HepG2 (cell line): ENCODE measurements around the gene TBX3. TPM values are rescaled to one million over a fixed set of nuclear protein-coding genes. Genes with fewer than 3 reads are reported as not detected.

Source experiments
- ARID4A ChIP-seq: sonication (generic); formaldehyde crosslinking; IDR thresholded peaks from 2 replicates; pipeline ENCODE4 v1.5.0; 2020; ENCODE audit warnings: mild to moderate bottlenecking, missing genetic modification reagents, borderline replicate concordance
- ERF ChIP-seq: IDR thresholded peaks from 2 replicates; pipeline ENCODE4 v1.6.1; 2018; ENCODE audit warnings: missing biosample characterization, missing genetic modification reagents
- SNRNP70 ChIP-seq: fragments of 200-400 bp; formaldehyde crosslinking; IDR thresholded peaks from 2 replicates; pipeline ENCODE4 v1.6.1; 2017; ENCODE audit warnings: mild to moderate bottlenecking, low read depth, low read length, moderate library complexity
- SP4 ChIP-seq: sonication (generic); formaldehyde crosslinking; IDR thresholded peaks from 2 replicates; pipeline ENCODE4 v1.8.1; 2023; ENCODE audit warnings: mild to moderate bottlenecking, missing genetic modification reagents
- SRF ChIP-seq: IDR thresholded peaks from 2 replicates; pipeline ENCODE4 v1.6.1; 2011; ENCODE audit warnings: mild to moderate bottlenecking, low read depth, low read length, moderate library complexity
- ZBTB33 ChIP-seq: sonication (generic); formaldehyde crosslinking; IDR thresholded peaks from 2 replicates; pipeline ENCODE4 v1.4.0; 2020; ENCODE audit warnings: missing genetic modification reagents
- ZKSCAN8 ChIP-seq: IDR thresholded peaks from 2 replicates; pipeline ENCODE4 v1.6.1; 2016; ENCODE audit warnings: borderline replicate concordance, missing genetic modification reagents, missing compliant biosample characterization
- ZNF224 ChIP-seq: sonication (generic); formaldehyde crosslinking; IDR thresholded peaks from 2 replicates; pipeline ENCODE4 v1.5.0; 2020; ENCODE audit warnings: mild to moderate bottlenecking, missing genetic modification reagents
- ZNF383 ChIP-seq: sonication (generic); formaldehyde crosslinking; IDR thresholded peaks from 2 replicates; pipeline ENCODE4 v1.4.0; 2020; ENCODE audit warnings: missing genetic modification reagents, mild to moderate bottlenecking, borderline replicate concordance
- ZNF556 ChIP-seq: sonication (generic); formaldehyde crosslinking; IDR thresholded peaks from 2 replicates; pipeline ENCODE4 v1.4.0; 2020; ENCODE audit warnings: mild to moderate bottlenecking, missing genetic modification reagents, borderline replicate concordance
- ZNF660 ChIP-seq: sonication (generic); formaldehyde crosslinking; IDR thresholded peaks from 2 replicates; pipeline ENCODE4 v1.5.1; 2020; ENCODE audit warnings: mild to moderate bottlenecking, low read depth, missing genetic modification reagents, borderline replicate concordance
- ZNF709 ChIP-seq: sonication (generic); formaldehyde crosslinking; IDR thresholded peaks from 2 replicates; pipeline ENCODE4 v1.5.0; 2020; ENCODE audit warnings: mild to moderate bottlenecking, missing genetic modification reagents
- ZNF75D ChIP-seq: sonication (generic); formaldehyde crosslinking; IDR thresholded peaks from 2 replicates; pipeline ENCODE4 v1.8.1; 2023; ENCODE audit warnings: missing genetic modification reagents, mild to moderate bottlenecking, borderline replicate concordance
- polyA plus RNA-seq, 8 experiments: library from polyadenylated mRNA; depleted of rRNA in 3 of 8; stranded (reverse) in 7 of 8; unstranded in 1 of 8; fragments of >200 nt; fragmentation: Illumina TruSeq in 4 of 8; extraction: Trizol in 4 of 8; gene quantifications; 2 replicates each; pipeline versions ENCODE4 v1.2.1 to v1.2.3, GENCODE V29; 2011 to 2016; ENCODE audit warnings: low read depth in 4 of 8, missing spikeins in 1 of 8, mixed read lengths in 1 of 8; ENCODE audit not compliant: insufficient read depth in 1 of 8
- total RNA-seq, 5 experiments: library from RNA; depleted of rRNA; stranded (reverse); fragments of >200 nt; fragmentation: Illumina TruSeq; extraction: Trizol; gene quantifications; 2 replicates each; pipeline ENCODE4 v1.2.3, GENCODE V29; 2016; ENCODE audit warnings: low read depth in 1 of 5
- TF ChIP-seq, protein P1 (sequence below): sonication (generic); formaldehyde crosslinking; IDR thresholded peaks from 2 replicates; pipeline ENCODE4 v1.4.0; 2020; ENCODE audit warnings: missing genetic modification reagents
- TF ChIP-seq, protein P2 (sequence below): sonication (generic); formaldehyde crosslinking; conservative IDR thresholded peaks from 2 replicates; pipeline ENCODE4 v1.8.0; 2022; ENCODE audit warnings: mild to moderate bottlenecking, moderate library complexity, missing genetic modification reagents
- TF ChIP-seq, protein P3 (sequence below): IDR thresholded peaks from 2 replicates; pipeline ENCODE4 v1.6.1; 2016; ENCODE audit warnings: control low read depth

TBX3 gene
- total and polyA plus RNA-seq, 2 of the 13 experiments (the other 11 are each of a cell fraction or from before 2014, with no cell fraction given): 27.1 to 42.4 TPM

DNA sequence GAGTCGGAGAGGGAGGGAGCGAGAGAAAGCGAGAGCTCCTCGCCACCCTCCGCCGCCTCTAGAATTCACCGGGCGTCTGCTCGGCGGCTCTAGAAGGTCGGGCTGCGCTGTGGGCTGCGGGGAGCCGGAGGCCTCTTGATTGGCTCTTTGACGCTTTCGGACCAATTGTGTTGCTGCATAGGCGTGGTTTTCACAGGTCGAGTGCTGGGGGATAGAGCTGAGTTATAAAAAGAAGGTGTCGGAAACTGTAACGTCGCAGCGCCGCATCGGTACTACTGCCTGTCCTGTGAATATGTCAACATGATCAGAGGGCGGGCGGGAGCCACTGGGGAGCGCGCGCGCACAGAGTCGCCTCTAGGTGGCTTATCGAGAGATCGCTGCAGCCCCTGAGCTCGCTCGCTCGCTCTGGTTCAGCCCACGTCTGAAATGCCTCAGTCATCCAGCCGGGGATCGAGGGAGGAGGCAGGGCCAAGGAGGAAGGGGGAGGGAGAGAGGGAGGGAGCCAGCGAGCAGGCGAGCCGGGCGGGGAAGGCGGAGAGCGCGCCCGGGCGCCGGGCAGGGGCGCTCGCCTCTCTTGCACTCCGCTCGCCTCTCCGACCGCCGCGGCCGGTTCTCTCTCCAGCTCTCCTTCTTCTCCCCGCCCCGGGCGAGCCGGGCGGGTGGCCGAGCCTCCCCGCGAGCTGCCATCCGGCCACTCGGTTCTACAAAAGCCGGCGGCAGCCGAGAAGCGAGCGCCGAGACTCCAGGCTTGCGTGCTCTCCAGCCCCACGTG, at the start of gene TBX3 (continued):
- TF ChIP-seq ZBTB33 (CRISPR knock-in tag) (peak; percentile 41; the same call in 1 of the 2 replicates), ZNF660 (no peak), ERF (CRISPR knock-in tag) (peak; percentile 69; the same call in 1 of the 2 replicates), ZNF224 (CRISPR knock-in tag) (no peak; the same call in 1 of the 2 replicates), ARID4A (CRISPR knock-in tag) (peak; percentile 81; the same call in 1 of the 2 replicates), ZNF556 (CRISPR knock-in tag) (peak; percentile 45; the same call in 1 of the 2 replicates), SRF (no peak), ZNF383 (CRISPR knock-in tag) (no peak), SNRNP70 (no peak), SP4 (peak; percentile 71), ZKSCAN8 (CRISPR knock-in tag) (peak; percentile 75; the same call in 1 of the 2 replicates), ZNF709 (CRISPR knock-in tag) (no peak), ZNF75D (CRISPR knock-in tag) (no peak; the same call in 1 of the 2 replicates)
- TF ChIP-seq, protein P1, sequence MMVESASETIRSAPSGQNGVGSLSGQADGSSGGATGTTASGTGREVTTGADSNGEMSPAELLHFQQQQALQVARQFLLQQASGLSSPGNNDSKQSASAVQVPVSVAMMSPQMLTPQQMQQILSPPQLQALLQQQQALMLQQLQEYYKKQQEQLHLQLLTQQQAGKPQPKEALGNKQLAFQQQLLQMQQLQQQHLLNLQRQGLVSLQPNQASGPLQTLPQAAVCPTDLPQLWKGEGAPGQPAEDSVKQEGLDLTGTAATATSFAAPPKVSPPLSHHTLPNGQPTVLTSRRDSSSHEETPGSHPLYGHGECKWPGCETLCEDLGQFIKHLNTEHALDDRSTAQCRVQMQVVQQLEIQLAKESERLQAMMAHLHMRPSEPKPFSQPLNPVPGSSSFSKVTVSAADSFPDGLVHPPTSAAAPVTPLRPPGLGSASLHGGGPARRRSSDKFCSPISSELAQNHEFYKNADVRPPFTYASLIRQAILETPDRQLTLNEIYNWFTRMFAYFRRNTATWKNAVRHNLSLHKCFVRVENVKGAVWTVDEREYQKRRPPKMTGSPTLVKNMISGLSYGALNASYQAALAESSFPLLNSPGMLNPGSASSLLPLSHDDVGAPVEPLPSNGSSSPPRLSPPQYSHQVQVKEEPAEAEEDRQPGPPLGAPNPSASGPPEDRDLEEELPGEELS (CRISPR knock-in tag): peak; percentile 92
- TF ChIP-seq, protein P2, sequence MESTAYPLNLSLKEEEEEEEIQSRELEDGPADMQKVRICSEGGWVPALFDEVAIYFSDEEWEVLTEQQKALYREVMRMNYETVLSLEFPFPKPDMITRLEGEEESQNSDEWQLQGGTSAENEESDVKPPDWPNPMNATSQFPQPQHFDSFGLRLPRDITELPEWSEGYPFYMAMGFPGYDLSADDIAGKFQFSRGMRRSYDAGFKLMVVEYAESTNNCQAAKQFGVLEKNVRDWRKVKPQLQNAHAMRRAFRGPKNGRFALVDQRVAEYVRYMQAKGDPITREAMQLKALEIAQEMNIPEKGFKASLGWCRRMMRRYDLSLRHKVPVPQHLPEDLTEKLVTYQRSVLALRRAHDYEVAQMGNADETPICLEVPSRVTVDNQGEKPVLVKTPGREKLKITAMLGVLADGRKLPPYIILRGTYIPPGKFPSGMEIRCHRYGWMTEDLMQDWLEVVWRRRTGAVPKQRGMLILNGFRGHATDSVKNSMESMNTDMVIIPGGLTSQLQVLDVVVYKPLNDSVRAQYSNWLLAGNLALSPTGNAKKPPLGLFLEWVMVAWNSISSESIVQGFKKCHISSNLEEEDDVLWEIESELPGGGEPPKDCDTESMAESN (CRISPR knock-in tag): 0 out of 2 replicates have a peak, but pooled peaks have one; percentile 17
- TF ChIP-seq, protein P3, sequence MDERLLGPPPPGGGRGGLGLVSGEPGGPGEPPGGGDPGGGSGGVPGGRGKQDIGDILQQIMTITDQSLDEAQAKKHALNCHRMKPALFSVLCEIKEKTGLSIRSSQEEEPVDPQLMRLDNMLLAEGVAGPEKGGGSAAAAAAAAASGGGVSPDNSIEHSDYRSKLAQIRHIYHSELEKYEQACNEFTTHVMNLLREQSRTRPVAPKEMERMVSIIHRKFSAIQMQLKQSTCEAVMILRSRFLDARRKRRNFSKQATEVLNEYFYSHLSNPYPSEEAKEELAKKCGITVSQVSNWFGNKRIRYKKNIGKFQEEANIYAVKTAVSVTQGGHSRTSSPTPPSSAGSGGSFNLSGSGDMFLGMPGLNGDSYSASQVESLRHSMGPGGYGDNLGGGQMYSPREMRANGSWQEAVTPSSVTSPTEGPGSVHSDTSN (CRISPR knock-in tag): no peak
